Left cardiac atrium (tissue), 4 donors: ENCODE measurements around the gene PDE4A. TPM values are rescaled to one million over a fixed set of nuclear protein-coding genes. Genes with fewer than 3 reads are reported as not detected.
"Not testable (repeated sequence)": the region's sequence is repeated elsewhere in the genome, so short reads cannot be mapped to it uniquely, and the experiment has no call there.

Experiments used
- ATAC-seq, 2 donors: fragments of 200-7000 bp; cut with Tn5 transposase; one replicate each; pipeline ENCODE4 v1.9.1; 2020; ENCODE audit warnings: mild to moderate bottlenecking in 2 of 2, moderate library complexity in 2 of 2
- DNase-seq: peaks from one replicate; pipeline ENCODE4 v3.0.0-alpha.2; 2020
- intact Hi-C, 2 donors: fragments of 100-400 bp; cut with DNase I; formaldehyde crosslinking; loops; one replicate each; pipeline versions ENCODE4 v1.14.1 to v1.15.1; 2022 to 2023
- total RNA-seq, 2 donors: library from RNA; stranded (reverse); fragmentation: NEBNext Ultra II Directional; extraction: Animal tissue kit (Norgen Biotek cat#: 25700); gene quantifications; one replicate each; pipeline ENCODE4 v1.2.1, GENCODE V29; 2021
- donor health status: DM: no; HTN: yes; CAD: no.
- donor health status: DM: no; HTN: yes; CAD: no; lungs with severe emphysema.
- donor health status: DM: yes; HTN: yes; CAD: no.
- donor health status: Dilated cardiomyopathy.

Gene PDE4A
- total RNA-seq, 2 donors from 2014 or later: 13.5 to 13.7 TPM

- DNase-seq: peak; percentile 62
- ATAC-seq: peak in 1 of 2 donors; percentile 1
- intact Hi-C loops: no loop called here
These were observed 20.5 kb upstream of the PDE4A start for GRCh38 chr19:10399878-10400277.

- DNase-seq (peak; percentile 72), ATAC-seq (no peak)
- intact Hi-C loops: no loop called here
These were observed 17.8 kb upstream of the PDE4A start for GRCh38 chr19:10402441-10403038.

GRCh38 chr19:10403137-10404021 is 17.0 kb upstream of the PDE4A start, which contains the start of gene CDC37:
CDC37 (minus strand) TSS chr19:10403542; CDS start chr19:10403479, 63 bp downstream.
- DNase-seq: peak; percentile 97
- intact Hi-C loops: loop anchor here in 1 of 2 donors (2.0 kb wide), 1 partner anchor 19 kb away; no protein-coding TSS in a partner anchor
- ATAC-seq: peak; percentile 96 to 97

GRCh38 chr19:10404888-10405820 is 15.2 kb upstream of the PDE4A start:
- intact Hi-C loops: loop anchor here in 1 of 2 donors (2.0 kb wide), 1 partner anchor 18 kb away; no protein-coding TSS in a partner anchor
- ATAC-seq (no peak), DNase-seq (no peak)

GRCh38 chr19:10406191-10406590 is 14.1 kb upstream of the PDE4A start:
- no peak for DNase-seq
- no peak for ATAC-seq
- intact Hi-C loops: no loop called here

- DNase-seq: no peak
- intact Hi-C loops: no loop called here
These were observed 13.2 kb upstream of the PDE4A start for GRCh38 chr19:10407096-10407495.

GRCh38 chr19:10408511-10409283 is 11.6 kb upstream of the PDE4A start:
- ATAC-seq: peak in 1 of 2 donors; percentile 24
- intact Hi-C loops: no loop called here
- DNase-seq: no peak

More at GRCh38 chr19:10407096-10407495, 13.2 kb upstream of the PDE4A start:
- no peak for ATAC-seq

- ATAC-seq, intact Hi-C loops, DNase-seq: not testable (repeated sequence)
These were observed 9.1 kb upstream of the PDE4A start for GRCh38 chr19:10411224-10411623.

GRCh38 chr19:10412257-10412977 is 7.9 kb upstream of the PDE4A start:
- no peak for ATAC-seq
- no peak for DNase-seq
- intact Hi-C loops: no loop called here

GRCh38 chr19:10416083-10416379 is 4.3 kb upstream of the PDE4A start:
- ATAC-seq (no peak), DNase-seq (no peak)
- intact Hi-C loops: no loop called here

- DNase-seq: peak; percentile 88
- intact Hi-C loops: no loop called here
- peak; percentile 81 to 84 for ATAC-seq
These were observed 3.7 kb upstream of the PDE4A start for GRCh38 chr19:10416380-10417257.

GRCh38 chr19:10417541-10418234 is 2.6 kb upstream of the PDE4A start:
- intact Hi-C loops: no loop called here
- no peak for ATAC-seq
- DNase-seq: no peak

GRCh38 chr19:10418235-10418484 is 2.2 kb upstream of the PDE4A start:
- intact Hi-C loops: no loop called here
- DNase-seq (no peak), ATAC-seq (no peak)

- no peak for ATAC-seq
- intact Hi-C loops: no loop called here
- DNase-seq: no peak
These were observed 1.7 kb upstream of the PDE4A start for GRCh38 chr19:10418485-10419199.

GRCh38 chr19:10419200-10419645 is 1.1 kb upstream of the PDE4A start:
- ATAC-seq (no peak), DNase-seq (no peak)
- intact Hi-C loops: no loop called here
